ENCODE results near the gene IGSF21. TPM values are rescaled to one million over a fixed set of nuclear protein-coding genes. Genes with fewer than 3 reads are reported as not detected.

The IGSF21 gene
- polyA plus RNA-seq, 3 donors, result not detected

- H3K9me3 Mint-ChIP-seq, result peaks cover 0 to 6% (median 0%) of the 10 kb centered on the region in 7 donors
- Histone ChIP-seq H3K27me3 (ENCODE audit: control insufficient read depth in 2 of 2, insufficient read depth in 2 of 2, low read length in 2 of 2) (peaks cover 0 to 13% of the 10 kb centered on the region in 2 donors), H3K9me3 (replicated peaks in 1 of 2; ENCODE audit: control insufficient read depth in 1 of 2, insufficient read depth in 1 of 2, low read length in 2 of 2) (no peaks in the 10 kb centered on the region), H4K20me1 (ENCODE audit: insufficient read depth, low read length) (no peaks in the 10 kb centered on the region), H3K36me3 (replicated peaks in 1 of 2; ENCODE audit: control insufficient read depth in 1 of 2, insufficient read depth in 2 of 2, low read length in 2 of 2) (no peaks in the 10 kb centered on the region), H3K4me1 (ENCODE audit: control insufficient read depth in 1 of 2, insufficient read depth in 2 of 2, low read length in 2 of 2) (no peaks in the 10 kb centered on the region), H3K4me2 (replicated peaks; ENCODE audit: extremely low read depth, low read length, poor library complexity, severe bottlenecking) (no peak overlapping the region), H3K9ac (ENCODE audit: insufficient read depth, low read length, poor library complexity, severe bottlenecking) (no peak overlapping the region), H3K4me3 (replicated peaks in 1 of 3; ENCODE audit: low read depth in 2 of 3, low read length in 3 of 3) (no peak overlapping the region), H3K79me2 (ENCODE audit: insufficient read depth, low read length) (no peaks in the 10 kb centered on the region), H3K27ac (ENCODE audit: low read depth in 1 of 2, low read length in 2 of 2) (no peak overlapping the region), H2AFZ (ENCODE audit: insufficient read depth, low read depth, low read length, poor library complexity, severe bottlenecking) (no peak overlapping the region)
- TF ChIP-seq CTCF (IDR thresholded peaks at IDR 0.05), result no peak
- 34% methylated on average over 4 of the region's 16 CpGs for WGBS (ENCODE audit: insufficient coverage)
- intact Hi-C loops (cut with micrococcal nuclease), result no loop called here
- peaks cover 25 to 39% (median 25%) of the 10 kb centered on the region in 3 donors for H3K27me3 Mint-ChIP-seq (ENCODE audit: low read depth in 3 of 3)
- H3K4me1 Mint-ChIP-seq, result no peaks in the 10 kb centered on the region
- no peaks in the 10 kb centered on the region for H3K36me3 Mint-ChIP-seq
- H3K4me3 Mint-ChIP-seq, result peak overlapping the region in 1 of 2 donors; percentile 4
- peak overlapping the region in 1 of 7 donors; percentile 22 for H3K27ac Mint-ChIP-seq
- DNase-seq, result no peak
Measured at GRCh38 chr1:18294437-18295176, 187.0 kb downstream of the IGSF21 start.

DNA sequence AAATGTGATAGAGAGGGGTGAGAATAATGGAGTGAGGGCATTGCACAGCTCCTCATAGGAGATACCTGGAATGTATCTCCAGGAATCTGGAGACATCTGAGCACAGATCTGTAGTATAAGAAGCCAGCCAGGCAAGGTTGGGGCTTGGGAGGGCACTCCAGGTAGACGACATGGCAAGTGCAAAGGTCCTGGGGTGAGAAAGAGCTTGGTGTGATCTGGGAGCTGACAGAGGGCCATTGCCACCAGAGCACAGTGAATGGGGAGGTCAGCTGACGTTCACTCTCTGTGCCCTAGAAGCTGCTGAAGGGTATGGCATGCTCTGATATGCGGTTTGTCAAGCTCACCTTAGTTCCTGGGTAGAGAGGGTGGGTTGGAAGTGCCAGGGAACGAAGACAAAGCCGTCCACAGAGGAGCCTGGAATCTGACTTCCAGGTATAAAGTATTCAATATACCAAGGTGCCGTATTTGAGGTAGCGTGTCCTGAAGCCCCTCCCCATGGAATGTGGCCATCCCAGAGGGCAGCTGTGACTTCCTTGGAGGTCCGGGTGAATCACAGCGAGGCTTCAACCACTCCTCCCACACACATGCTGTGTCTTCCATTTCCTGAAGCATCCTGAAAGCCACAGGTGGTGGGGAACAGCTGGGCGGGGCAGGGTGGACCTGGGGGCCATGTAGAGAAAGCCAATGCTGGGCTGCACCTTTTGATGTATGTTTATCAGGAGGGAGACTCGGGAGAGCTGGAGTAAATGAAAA lies 190.5 kb downstream of the IGSF21 start:
- no peak overlapping the region for H3K27ac ChIP-seq (ENCODE audit: low read depth in 1 of 2, low read length in 2 of 2)
- no peaks in the 10 kb centered on the region for H3K79me2 ChIP-seq (ENCODE audit: insufficient read depth, low read length)
- H3K9ac ChIP-seq (ENCODE audit: insufficient read depth, low read length, poor library complexity, severe bottlenecking), result no peak overlapping the region
- H3K27me3 Mint-ChIP-seq (ENCODE audit: low read depth in 3 of 3), result peaks cover 14 to 35% (median 20%) of the 10 kb centered on the region in 3 donors
- no peaks in the 10 kb centered on the region for H3K9me3 ChIP-seq (replicated peaks in 1 of 2; ENCODE audit: control insufficient read depth in 1 of 2, insufficient read depth in 1 of 2, low read length in 2 of 2)
- WGBS (ENCODE audit: insufficient coverage), result 78% methylated on average over 3 of the region's 11 CpGs
- no peak for DNase-seq
- no peaks in the 10 kb centered on the region for H3K4me1 Mint-ChIP-seq
- H3K4me1 ChIP-seq (ENCODE audit: control insufficient read depth in 1 of 2, insufficient read depth in 2 of 2, low read length in 2 of 2), result no peaks in the 10 kb centered on the region
- peak overlapping the region in 1 of 7 donors; percentile 11 for H3K27ac Mint-ChIP-seq
- H3K36me3 Mint-ChIP-seq, result no peaks in the 10 kb centered on the region
- no peaks in the 10 kb centered on the region for H4K20me1 ChIP-seq (ENCODE audit: insufficient read depth, low read length)
- H3K27me3 ChIP-seq (ENCODE audit: control insufficient read depth in 2 of 2, insufficient read depth in 2 of 2, low read length in 2 of 2), result peaks cover 0 to 13% of the 10 kb centered on the region in 2 donors
- intact Hi-C loops (cut with micrococcal nuclease), result no loop called here
- H3K36me3 ChIP-seq (replicated peaks in 1 of 2; ENCODE audit: control insufficient read depth in 1 of 2, insufficient read depth in 2 of 2, low read length in 2 of 2), result no peaks in the 10 kb centered on the region
- TF ChIP-seq CTCF (IDR thresholded peaks at IDR 0.05), result no peak
- H3K4me3 ChIP-seq (replicated peaks in 1 of 3; ENCODE audit: low read depth in 2 of 3, low read length in 3 of 3), result no peak overlapping the region
- no peak overlapping the region for H2AFZ ChIP-seq (ENCODE audit: insufficient read depth, low read depth, low read length, poor library complexity, severe bottlenecking)
- H3K4me2 ChIP-seq (replicated peaks; ENCODE audit: extremely low read depth, low read length, poor library complexity, severe bottlenecking), result no peak overlapping the region
- peaks cover 0 to 3% (median 0%) of the 10 kb centered on the region in 7 donors for H3K9me3 Mint-ChIP-seq
- H3K4me3 Mint-ChIP-seq, result no peak overlapping the region
